ENCODE data around the gene TMEM132D. TPM values are rescaled to one million over a fixed set of nuclear protein-coding genes. Genes with fewer than 3 reads are reported as not detected.

TMEM132D gene
- total and polyA plus RNA-seq, 2 of the 4 experiments (the other 2 are of a cell fraction), result not detected

DNA sequence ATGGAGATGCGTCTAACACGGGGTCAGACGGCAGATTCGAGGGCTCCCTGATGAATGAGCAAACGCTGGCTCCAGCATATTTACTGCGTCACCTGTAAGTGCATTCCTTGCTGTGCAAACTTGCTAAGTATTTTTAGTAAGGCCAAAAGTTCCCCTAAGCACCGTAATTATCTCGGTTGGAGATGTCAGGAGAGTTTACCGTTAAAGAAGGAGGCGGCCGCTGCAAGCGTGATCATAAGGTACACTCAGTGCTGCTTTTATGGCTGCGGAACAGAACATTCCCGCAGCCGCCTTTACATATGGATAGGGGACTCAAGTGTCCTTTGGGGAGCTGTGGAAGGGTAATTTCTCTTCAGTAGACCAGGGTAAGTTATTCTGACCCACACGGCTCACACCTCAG is 875.0 kb downstream of the TMEM132D start:
- H3K4me2 ChIP-seq (ENCODE audit: low read depth, low read length), result no peak overlapping the region
- no peak overlapping the region for H2AK9ac ChIP-seq (replicated peaks; ENCODE audit: low read depth, low read length, poor library complexity)
- H4K8ac ChIP-seq (ENCODE audit: low read depth in 2 of 2, low read length in 2 of 2), result no peak overlapping the region
- no peak overlapping the region for H3K27ac ChIP-seq (ENCODE audit: insufficient read depth, low read length)
- ATAC-seq (ENCODE audit: low read depth) (no peak), DNase-seq (no peak)
- H3K18ac ChIP-seq (ENCODE audit: low read depth, low read length), result no peak overlapping the region
- H3K4me1 ChIP-seq (ENCODE audit: control insufficient read depth, insufficient read depth, low read length), result no peaks in the 10 kb centered on the region
- no peaks in the 10 kb centered on the region for H3K27me3 ChIP-seq (ENCODE audit: control insufficient read depth, insufficient read depth, low read length)
- H2BK120ac ChIP-seq (ENCODE audit: low read depth, low read length), result no peak overlapping the region
- H2BK15ac ChIP-seq (ENCODE audit: low read depth, low read length), result no peak overlapping the region
- peaks cover 33% of the 10 kb centered on the region for H3K9me3 ChIP-seq (ENCODE audit: control insufficient read depth, insufficient read depth, low read length)
- no peak overlapping the region for H4K5ac ChIP-seq (ENCODE audit: low read depth, low read length)
- no peak overlapping the region for H2AFZ ChIP-seq (replicated peaks; ENCODE audit: low read length, poor library complexity)
- no peak overlapping the region for H2BK5ac ChIP-seq (ENCODE audit: low read depth, low read length, poor library complexity, severe bottlenecking)
- no peak overlapping the region for H3K9ac ChIP-seq (ENCODE audit: low read depth, low read length)
- no TSS peak for BruUV-seq (replicated peaks)
- in situ Hi-C loops (cut with MboI; ENCODE audit: low sequenced_read_pairs) (no loop called here), intact Hi-C loops (cut with micrococcal nuclease) (no loop called here), dilution Hi-C loops (cut with HindIII; ENCODE audit: low sequenced_read_pairs, unreplicated experiment) (no loop called here)
- H4K91ac ChIP-seq (ENCODE audit: insufficient read depth, low read depth, low read length), result no peak overlapping the region
- H2AK5ac ChIP-seq (ENCODE audit: low read depth, low read length), result no peak overlapping the region
- no peaks in the 10 kb centered on the region for H3K79me1 ChIP-seq (ENCODE audit: low read depth in 1 of 2, low read length in 2 of 2)
- no peak overlapping the region for H3K14ac ChIP-seq (replicated peaks; ENCODE audit: low read depth, low read length)
- no peaks in the 10 kb centered on the region for H3K36me3 ChIP-seq (ENCODE audit: control insufficient read depth, insufficient read depth, low read length)
- no peaks in the 10 kb centered on the region for H3K9me1 ChIP-seq (ENCODE audit: insufficient read depth, low read length)
- no peak overlapping the region for H3K23ac ChIP-seq (ENCODE audit: low read depth, low read length)
- ChIA-PET CTCF (no interaction called here), POLR2A (ENCODE audit: unreplicated experiment) (no interaction called here)
- H3K4me3 ChIP-seq (ENCODE audit: insufficient read depth, low read depth, low read length), result no peak overlapping the region
- TF ChIP-seq ELK1 (IDR thresholded peaks at IDR 0.05; ENCODE audit: borderline replicate concordance, low read depth, low read length), result no peak
- no peak for TF ChIP-seq NFE2L2 (IDR thresholded peaks at IDR 0.05; ENCODE audit: low read depth, low read length)
- no peak for TF ChIP-seq CEBPB (IDR thresholded peaks at IDR 0.05; ENCODE audit: low read depth, low read length)
- no peak for TF ChIP-seq MAZ (IDR thresholded peaks at IDR 0.05; ENCODE audit: borderline replicate concordance, low read depth, low read length)
- TF ChIP-seq MAFK (IDR thresholded peaks at IDR 0.05; ENCODE audit: low read depth, low read length), result no peak
- no peak for TF ChIP-seq FOS (IDR thresholded peaks at IDR 0.05; ENCODE audit: low read depth, low read length)
- TF ChIP-seq SMC3 (IDR thresholded peaks at IDR 0.05; ENCODE audit: low read depth, low read length), result no peak
- TF ChIP-seq CHD1 (IDR thresholded peaks at IDR 0.05; ENCODE audit: low read depth, low read length), result no peak
- TF ChIP-seq RAD21 (IDR thresholded peaks at IDR 0.05; ENCODE audit: low read length), result no peak
- no peak for TF ChIP-seq MXI1 (IDR thresholded peaks at IDR 0.05; ENCODE audit: borderline replicate concordance, low read depth, low read length)
- no peak for TF ChIP-seq RFX5 (IDR thresholded peaks at IDR 0.05; ENCODE audit: low read depth, low read length)
- TF ChIP-seq USF2 (IDR thresholded peaks at IDR 0.05; ENCODE audit: low read depth, low read length), result no peak
- TF ChIP-seq BHLHE40 (IDR thresholded peaks at IDR 0.05; ENCODE audit: low read depth, low read length), result no peak
- no peak for TF ChIP-seq CTCF (conservative IDR thresholded peaks at IDR 0.05; ENCODE audit: low read depth, low read length)
- no peak for TF ChIP-seq POLR2A (IDR thresholded peaks at IDR 0.05; ENCODE audit: low read depth, low read length)
- H2BK20ac ChIP-seq (ENCODE audit: low read depth, low read length), result no peak overlapping the region
- H3K56ac ChIP-seq (ENCODE audit: extremely low read depth, insufficient read depth, low read length), result no peak overlapping the region
- no peak overlapping the region for H3K4ac ChIP-seq (ENCODE audit: low read depth, low read length)
- WGBS, 2 experiments (ENCODE audit: extremely low coverage in 2 of 2, insufficient read length in 1 of 2), result 47% methylated on average over 3 of the region's 16 CpGs; no CpG with 5 or more reads in 1 of the 2 experiments
- no peaks in the 10 kb centered on the region for H4K20me1 ChIP-seq (ENCODE audit: insufficient read depth, low read length)
